ENCODE measurements around the gene FBLN1.
"Not testable (repeated sequence)": the region's sequence is repeated elsewhere in the genome, so short reads cannot be mapped to it uniquely, and the experiment has no call there.

FBLN1 gene

DNA sequence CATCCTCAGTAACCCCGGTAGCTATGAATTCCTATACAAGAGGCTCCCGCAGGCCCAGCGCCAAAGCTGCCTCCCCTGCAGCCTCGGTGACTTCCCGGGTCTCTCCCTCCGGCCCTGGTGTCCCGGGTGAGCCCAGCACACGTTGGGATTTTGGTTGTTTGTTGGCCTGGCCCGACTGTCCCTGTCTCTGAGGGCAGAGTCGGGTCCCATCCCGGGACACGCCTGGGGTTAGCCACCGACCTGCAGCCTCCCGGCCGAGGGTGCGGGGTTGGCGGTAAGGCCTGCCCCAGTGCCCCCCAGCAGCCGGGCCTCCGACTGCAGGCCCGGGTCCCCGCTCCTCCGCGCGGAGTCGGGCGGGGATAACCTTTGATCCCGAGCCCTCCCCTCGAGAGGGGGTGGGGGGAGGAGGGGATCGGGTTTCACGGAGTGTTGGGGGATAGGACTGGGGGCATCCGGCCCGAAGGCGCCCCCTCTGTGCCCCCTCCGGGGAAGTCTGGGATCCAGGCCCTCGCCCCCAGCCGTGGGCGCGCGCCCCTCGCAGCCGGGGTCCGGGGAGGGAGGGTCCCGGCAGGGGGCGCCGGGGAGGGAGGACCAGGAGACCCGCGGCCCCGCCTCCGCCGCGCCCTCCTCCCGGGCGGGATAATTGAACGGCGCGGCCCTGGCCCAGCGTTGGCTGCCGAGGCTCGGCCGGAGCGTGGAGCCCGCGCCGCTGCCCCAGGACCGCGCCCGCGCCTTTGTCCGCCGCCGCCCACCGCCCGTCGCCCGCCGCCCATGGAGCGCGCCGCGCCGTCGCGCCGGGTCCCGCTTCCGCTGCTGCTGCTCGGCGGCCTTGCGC lies at the start of gene FBLN1:
FBLN1 (plus strand) TSS at position 669 of the 835 bp plus-strand sequence; CDS start at position 772, 103 bp downstream.
- DNase-seq (ENCODE audit: low read depth) = no peak

- DNase-seq (ENCODE audit: low read depth) = no peak
These were observed 48.9 kb upstream of the FBLN1 start for GRCh38 chr22:45453764-45454163.

- no peak for DNase-seq (ENCODE audit: low read depth)
These were observed 48.4 kb upstream of the FBLN1 start for GRCh38 chr22:45454275-45454674.

DNA sequence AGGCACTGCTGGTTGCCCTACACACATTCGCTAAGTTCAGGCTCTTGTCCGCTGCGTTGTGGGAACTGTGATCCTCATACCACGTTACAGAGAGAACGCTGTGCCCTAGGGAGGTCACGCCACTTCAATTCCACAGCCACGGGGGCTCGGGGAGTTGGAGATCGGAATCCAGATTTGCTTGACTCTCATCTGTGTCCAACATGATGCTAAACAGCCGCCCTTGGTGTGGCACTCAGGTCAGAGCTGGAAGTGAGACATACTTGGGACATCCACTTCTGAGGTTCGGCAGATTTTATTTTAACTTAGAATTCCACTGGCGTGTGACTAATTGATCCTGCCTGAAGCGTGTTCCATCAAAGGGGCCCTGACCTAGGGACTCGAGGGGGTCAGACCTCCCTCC lies 47.5 kb upstream of the FBLN1 start:
- no peak for DNase-seq (ENCODE audit: low read depth)

DNA sequence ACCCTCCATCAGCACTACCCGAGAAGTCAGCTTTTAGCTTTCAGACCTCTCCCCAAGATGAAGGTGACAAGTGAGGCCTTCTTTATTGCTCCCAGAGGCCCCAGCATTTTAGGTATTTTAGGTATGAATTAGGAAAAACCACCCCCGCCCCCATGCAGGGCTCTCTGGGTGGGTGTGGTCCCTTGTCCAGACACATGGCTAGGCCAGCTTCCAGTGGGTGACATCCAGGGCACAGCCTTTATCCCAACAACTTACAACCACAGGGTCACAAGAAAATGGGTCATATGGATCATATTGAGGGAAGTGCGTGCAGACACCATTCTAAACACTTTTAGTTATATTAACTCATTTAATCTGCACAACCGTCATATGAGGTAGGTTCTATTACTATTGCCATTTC lies 47.1 kb upstream of the FBLN1 start:
- DNase-seq (ENCODE audit: low read depth) = no peak

DNA sequence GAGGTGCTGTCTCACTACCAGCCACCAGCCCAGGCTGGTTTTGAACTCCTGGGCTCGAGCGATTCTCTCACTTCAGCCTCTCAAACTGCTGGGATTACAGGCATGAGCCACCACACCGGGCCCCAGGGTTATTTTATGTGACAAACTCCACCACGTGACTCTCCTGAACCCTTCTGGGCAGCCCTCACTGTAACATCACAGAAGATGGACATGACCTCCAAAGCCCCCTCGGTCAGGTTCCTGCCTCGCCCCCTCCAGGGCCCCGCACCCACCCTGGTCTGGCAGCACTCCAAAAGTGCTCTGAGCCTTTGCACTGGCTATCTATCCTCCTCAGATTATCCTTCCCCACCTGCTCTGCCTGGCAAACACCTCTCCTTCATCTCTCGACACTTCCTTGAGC lies 45.9 kb upstream of the FBLN1 start:
- no peak for DNase-seq (ENCODE audit: low read depth)

- no peak for DNase-seq (ENCODE audit: low read depth)
These were observed 44.2 kb upstream of the FBLN1 start for GRCh38 chr22:45458532-45458931.

DNA sequence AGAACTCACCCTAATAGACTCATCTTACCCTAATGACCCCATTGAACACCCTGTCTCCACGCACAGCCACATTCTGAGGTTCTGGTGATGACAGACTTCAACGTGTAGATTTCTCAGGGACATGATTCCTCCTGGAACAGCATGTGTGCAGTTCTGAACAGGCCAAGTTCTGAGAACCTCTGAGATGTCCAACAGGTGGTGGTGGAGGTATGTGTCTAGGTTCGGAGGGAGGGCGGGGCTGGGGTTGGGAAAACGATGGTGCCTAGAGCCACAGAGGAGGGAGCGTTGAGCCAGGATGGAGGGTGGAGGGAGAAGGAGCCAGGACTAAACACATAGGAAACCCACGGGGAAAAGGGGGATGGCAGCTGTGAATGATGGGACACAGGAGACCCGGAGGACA lies 43.4 kb upstream of the FBLN1 start:
- DNase-seq (ENCODE audit: low read depth) = no peak

GRCh38 chr22:45460288-45461109 lies 42.2 kb upstream of the FBLN1 start:
- no peak for DNase-seq (ENCODE audit: low read depth)

DNA sequence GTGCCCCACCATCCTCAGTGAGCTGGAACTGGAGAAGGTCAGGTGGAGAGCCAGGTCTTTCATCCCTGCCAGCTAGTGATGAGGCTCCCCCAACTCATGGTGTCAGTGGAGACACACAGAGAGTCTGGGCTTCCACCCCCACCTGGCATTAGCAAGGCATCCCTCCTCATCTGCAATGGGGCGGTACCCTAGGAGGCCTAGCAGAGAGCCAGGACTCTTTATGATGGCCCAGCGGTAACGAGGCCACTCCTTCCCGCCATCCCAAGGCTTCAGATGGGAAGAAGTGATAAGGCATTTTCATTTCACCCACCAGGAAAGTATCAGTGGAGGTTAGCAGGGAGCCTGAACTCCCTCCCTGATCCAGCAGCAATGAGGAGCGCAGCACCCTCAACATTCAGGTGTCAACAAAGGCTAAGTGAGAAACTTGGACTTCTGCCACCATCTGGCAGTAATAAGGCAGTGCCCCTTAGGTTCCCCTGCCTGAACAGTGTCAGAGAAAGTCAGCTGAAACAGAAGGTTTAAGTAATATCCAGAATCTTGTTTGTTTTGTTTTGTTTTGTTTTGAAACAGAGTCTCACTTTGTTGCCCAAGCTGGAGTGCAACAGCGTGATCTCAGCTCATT lies 40.5 kb upstream of the FBLN1 start:
- no peak for DNase-seq (ENCODE audit: low read depth)

- DNase-seq (ENCODE audit: low read depth) = not testable (repeated sequence)
These were observed 39.0 kb upstream of the FBLN1 start for GRCh38 chr22:45463691-45464090.

DNA sequence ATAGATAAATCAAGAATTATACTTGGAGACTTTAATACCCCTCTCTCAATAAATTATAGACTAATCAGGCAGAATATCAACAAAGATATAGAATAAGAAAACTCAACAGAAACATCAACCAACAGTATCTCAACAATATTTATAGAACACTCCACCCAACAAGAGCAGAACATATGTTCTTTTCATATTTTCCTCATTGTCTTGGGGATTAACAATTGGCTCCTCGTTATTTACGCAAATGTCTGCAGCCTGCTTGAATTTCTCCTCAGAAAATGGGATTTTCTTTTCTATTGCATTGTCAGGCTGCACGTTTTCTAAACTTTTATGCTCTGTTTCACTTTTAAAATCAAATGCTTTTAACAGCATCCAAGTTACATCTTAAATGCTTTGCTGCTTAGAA lies 37.0 kb upstream of the FBLN1 start:
- DNase-seq (ENCODE audit: low read depth) = no peak

- DNase-seq (ENCODE audit: low read depth) = no peak
These were observed 33.8 kb upstream of the FBLN1 start for GRCh38 chr22:45468872-45469271.

DNA sequence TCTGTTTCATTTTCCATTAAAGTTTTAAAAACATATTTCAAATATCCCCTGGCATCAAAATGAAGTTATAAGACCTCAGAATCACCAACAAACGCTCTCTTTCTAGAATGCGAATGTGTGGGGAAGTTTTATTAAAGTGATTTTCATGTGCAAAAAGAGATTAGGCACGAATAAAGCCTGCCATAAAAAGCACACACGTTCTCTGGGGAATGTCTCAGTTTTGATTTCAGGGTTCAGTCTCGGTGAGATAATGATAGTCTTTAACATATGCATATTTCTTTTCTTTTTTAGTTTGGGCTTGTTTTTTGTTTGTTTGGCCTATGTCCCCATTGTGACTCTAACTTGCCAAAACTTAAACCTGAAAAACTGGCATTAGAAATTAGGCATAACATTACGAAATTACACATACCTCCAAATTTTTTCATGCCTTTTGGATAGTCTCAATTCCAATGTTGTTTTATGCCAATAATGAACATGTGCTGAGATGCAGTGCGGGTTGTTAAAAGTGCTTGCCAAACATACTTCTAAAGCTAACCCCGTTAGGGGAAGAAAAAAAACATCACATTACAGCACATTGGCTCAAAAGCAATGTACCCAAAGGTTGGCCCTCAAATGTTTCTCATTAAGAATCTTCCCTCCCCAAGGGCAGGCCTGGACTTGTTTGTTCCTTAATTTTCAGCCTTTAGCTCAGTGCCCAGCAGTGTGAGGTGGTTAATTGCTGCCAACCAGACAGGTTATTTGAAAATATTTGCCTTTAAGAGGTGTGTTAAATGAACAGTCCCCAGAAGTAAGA lies 33.2 kb upstream of the FBLN1 start:
- DNase-seq (ENCODE audit: low read depth) = no peak

DNA sequence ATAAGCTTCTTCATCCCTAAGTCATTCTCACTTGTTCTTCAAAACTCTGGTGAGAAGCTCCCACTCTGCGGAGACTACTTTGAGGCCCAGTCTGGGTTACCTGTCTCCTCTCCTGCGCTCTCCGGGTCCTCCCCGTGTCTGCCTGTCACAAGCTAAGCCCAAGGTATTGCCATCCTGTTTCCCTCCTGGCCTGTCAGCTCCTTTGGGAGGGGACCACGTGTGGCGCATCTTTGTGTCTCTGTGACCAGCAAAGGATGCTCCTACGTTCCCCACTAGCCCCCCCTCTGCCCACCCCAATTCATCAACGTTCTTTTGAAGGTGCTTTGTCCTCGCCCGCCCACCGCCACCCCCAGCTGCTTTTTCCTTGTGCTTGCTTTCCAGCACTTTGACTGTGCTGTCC lies 31.8 kb upstream of the FBLN1 start:
- DNase-seq (ENCODE audit: low read depth) = no peak

GRCh38 chr22:45472426-45472825 lies 30.3 kb upstream of the FBLN1 start:
- no peak for DNase-seq (ENCODE audit: low read depth)

GRCh38 chr22:45473626-45474237 lies 29.0 kb upstream of the FBLN1 start:
- DNase-seq (ENCODE audit: low read depth) = no peak

- DNase-seq (ENCODE audit: low read depth) = no peak
These were observed 27.5 kb upstream of the FBLN1 start for GRCh38 chr22:45475063-45475747.

DNA sequence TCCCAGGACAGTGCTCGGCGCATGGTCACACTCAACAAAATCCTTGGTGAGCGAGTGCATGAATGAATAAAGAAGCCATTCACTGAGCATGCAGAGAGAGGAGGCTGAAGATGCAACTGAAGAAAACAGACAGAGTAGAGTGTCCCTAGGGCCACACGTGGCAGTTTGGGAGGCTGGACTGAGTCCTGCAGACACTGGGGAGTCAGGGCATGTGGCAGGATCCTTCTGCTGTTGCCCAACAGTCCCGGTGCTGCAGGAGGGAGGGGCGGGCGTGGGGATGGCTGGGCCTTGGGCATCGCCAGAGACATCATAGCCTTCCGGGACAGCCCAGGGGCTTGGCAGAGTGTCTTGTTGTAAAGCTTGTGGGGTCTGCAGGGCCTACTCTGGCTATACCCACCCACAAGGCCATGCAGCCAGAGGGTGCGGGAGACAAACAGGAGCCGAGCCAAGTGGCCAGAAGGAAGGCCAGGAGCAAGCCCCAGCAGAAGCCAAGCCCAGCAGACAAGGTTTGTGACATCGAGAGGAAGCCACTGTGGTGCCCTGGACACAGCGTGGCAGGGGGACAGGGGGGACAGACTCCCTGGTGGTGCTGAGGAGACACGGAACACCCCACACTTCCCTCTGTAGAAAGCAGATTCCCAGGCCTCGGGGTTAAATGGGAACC lies 26.7 kb upstream of the FBLN1 start:
- no peak for DNase-seq (ENCODE audit: low read depth)

DNA sequence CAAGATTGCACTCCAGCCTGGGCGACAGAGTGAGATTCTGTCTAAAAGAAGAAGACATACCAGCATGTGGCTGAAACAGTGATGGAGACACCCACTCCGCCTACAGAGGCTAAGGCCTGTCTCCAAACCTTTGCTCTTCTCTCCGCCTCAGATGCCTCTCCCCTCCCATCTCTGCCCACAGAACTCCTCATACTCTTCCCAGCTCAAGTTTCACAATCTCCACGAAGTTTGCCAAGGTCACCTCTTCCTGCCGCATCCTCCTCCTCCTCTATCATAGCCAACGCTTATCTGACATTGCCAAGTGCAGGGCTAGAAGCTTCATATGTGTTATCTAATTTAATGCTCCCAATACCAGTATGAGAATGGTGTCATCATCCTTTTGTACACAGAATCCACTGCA lies 25.9 kb upstream of the FBLN1 start:
- no peak for DNase-seq (ENCODE audit: low read depth)

Data from stimulated activated CD8-positive, alpha-beta memory T cell treated with anti-CD3 and anti-CD28 coated beads, Interleukin-4, amount 100 ng/mL, for 24 hours (primary cell).